Skeletal muscle tissue (tissue), 4 donors: ENCODE measurements around the gene GP1BB. TPM values are rescaled to one million over a fixed set of nuclear protein-coding genes. Genes with fewer than 3 reads are reported as not detected.
"Not testable (repeated sequence)": the region's sequence is repeated elsewhere in the genome, so short reads cannot be mapped to it uniquely, and the experiment has no call there.

Experiments used
- H3K27ac ChIP-seq: one replicate; pipeline ENCODE4 v1.7.0; 2013; ENCODE audit warnings: mild to moderate bottlenecking, low read depth, low read length, inconsistent platforms
- H3K27me3 ChIP-seq, 3 donors: one replicate each; pipeline ENCODE4 v1.7.0; 2013; ENCODE audit warnings: low read length in 3 of 3; ENCODE audit not compliant: control insufficient read depth in 3 of 3, insufficient read depth in 3 of 3
- H3K36me3 ChIP-seq, 3 donors: one replicate each; pipeline ENCODE4 v1.7.0; 2013; ENCODE audit warnings: low read length in 3 of 3; ENCODE audit not compliant: control insufficient read depth in 3 of 3, insufficient read depth in 3 of 3
- H3K4me1 ChIP-seq, 3 donors: one replicate each; pipeline ENCODE4 v1.7.0; 2013; ENCODE audit warnings: low read length in 3 of 3, mild to moderate bottlenecking in 3 of 3; ENCODE audit not compliant: control insufficient read depth in 3 of 3, insufficient read depth in 3 of 3
- H3K4me3 ChIP-seq, 3 donors: one replicate each; pipeline ENCODE4 v1.7.0; 2013; ENCODE audit warnings: low read length in 3 of 3
- H3K9ac ChIP-seq, 3 donors: one replicate each; pipeline ENCODE4 v1.7.0; 2013; ENCODE audit warnings: low read length in 3 of 3, mild to moderate bottlenecking in 3 of 3, moderate library complexity in 2 of 3, low read depth in 1 of 3
- H3K9me3 ChIP-seq, 3 donors: one replicate each; pipeline ENCODE4 v1.7.0; 2013; ENCODE audit warnings: low read length in 3 of 3; ENCODE audit not compliant: control insufficient read depth in 3 of 3
- total RNA-seq: library from RNA; depleted of rRNA; stranded (reverse); fragments of >200 nt; gene quantifications from one replicate; pipeline ENCODE4 v1.2.3, GENCODE V29; 2014
- donor health status: Osteomylitis.

GP1BB gene
- total RNA-seq, 1 donor from 2014 or later, result 6.8 TPM

GRCh38 chr22:19693581-19693980, 29.8 kb upstream of the GP1BB start:
- no peak overlapping the region for H3K4me3 ChIP-seq
- H3K4me1 ChIP-seq, result no peaks in the 10 kb centered on the region
- H3K27ac ChIP-seq, result no peak overlapping the region
- no peak overlapping the region for H3K9ac ChIP-seq
- peaks cover 0 to 19% (median 15%) of the 10 kb centered on the region in 3 donors for H3K27me3 ChIP-seq
- H3K36me3 ChIP-seq, result no peaks in the 10 kb centered on the region
- no peaks in the 10 kb centered on the region for H3K9me3 ChIP-seq

- H3K27me3 ChIP-seq, result peaks cover 0 to 14% (median 13%) of the 10 kb centered on the region in 3 donors
- H3K9me3 ChIP-seq, result no peaks in the 10 kb centered on the region
These were observed 29.2 kb upstream of the GP1BB start for GRCh38 chr22:19693981-19694670.

GRCh38 chr22:19694696-19695095, 28.6 kb upstream of the GP1BB start:
- H3K4me1 ChIP-seq, result no peaks in the 10 kb centered on the region
- H3K4me3 ChIP-seq, result no peak overlapping the region
- no peaks in the 10 kb centered on the region for H3K9me3 ChIP-seq
- H3K27me3 ChIP-seq, result peaks cover 0 to 8% (median 8%) of the 10 kb centered on the region in 3 donors
- no peak overlapping the region for H3K27ac ChIP-seq
- no peaks in the 10 kb centered on the region for H3K36me3 ChIP-seq
- H3K9ac ChIP-seq, result no peak overlapping the region

More at GRCh38 chr22:19693981-19694670, 29.2 kb upstream of the GP1BB start:
- H3K4me1 ChIP-seq, result no peaks in the 10 kb centered on the region
- H3K4me3 ChIP-seq, result no peak overlapping the region
- no peak overlapping the region for H3K9ac ChIP-seq
- H3K36me3 ChIP-seq, result no peaks in the 10 kb centered on the region
- no peak overlapping the region for H3K27ac ChIP-seq

GRCh38 chr22:19696504-19697276, 26.6 kb upstream of the GP1BB start:
- H3K9ac ChIP-seq, result no peak overlapping the region
- H3K9me3 ChIP-seq, result no peaks in the 10 kb centered on the region
- H3K27me3 ChIP-seq, result peaks cover 0 to 8% (median 7%) of the 10 kb centered on the region in 3 donors
- no peak overlapping the region for H3K4me3 ChIP-seq
- H3K27ac ChIP-seq, result no peak overlapping the region
- H3K4me1 ChIP-seq, result no peaks in the 10 kb centered on the region
- H3K36me3 ChIP-seq, result no peaks in the 10 kb centered on the region

GRCh38 chr22:19697871-19698270, 25.5 kb upstream of the GP1BB start:
- H3K27ac ChIP-seq, H3K4me3 ChIP-seq, H3K9ac ChIP-seq, H3K9me3 ChIP-seq, H3K36me3 ChIP-seq, H3K4me1 ChIP-seq: not testable (repeated sequence)
- H3K27me3 ChIP-seq, result peaks cover 0 to 13% (median 3%) of the 10 kb centered on the region in 3 donors

- Histone ChIP-seq H3K4me3 (no peak overlapping the region), H3K36me3 (no peaks in the 10 kb centered on the region), H3K9me3 (no peaks in the 10 kb centered on the region), H3K27me3 (peaks cover 0 to 17% (median 4%) of the 10 kb centered on the region in 3 donors), H3K27ac (no peak overlapping the region), H3K9ac (no peak overlapping the region), H3K4me1 (no peaks in the 10 kb centered on the region)
These were observed 22.4 kb upstream of the GP1BB start for GRCh38 chr22:19700790-19701419.

GRCh38 chr22:19701420-19702145, 21.8 kb upstream of the GP1BB start:
- Histone ChIP-seq H3K36me3 (no peaks in the 10 kb centered on the region), H3K4me3 (no peak overlapping the region), H3K27ac (no peak overlapping the region), H3K9ac (no peak overlapping the region), H3K4me1 (no peaks in the 10 kb centered on the region), H3K9me3 (no peaks in the 10 kb centered on the region), H3K27me3 (peaks cover 0 to 17% (median 4%) of the 10 kb centered on the region in 3 donors)

GRCh38 chr22:19703869-19704268, 19.5 kb upstream of the GP1BB start:
- Histone ChIP-seq H3K4me1 (peaks cover 9% of the 10 kb centered on the region in 3 donors), H3K27me3 (peaks cover 0 to 21% (median 4%) of the 10 kb centered on the region in 3 donors), H3K9me3 (no peaks in the 10 kb centered on the region), H3K9ac (no peak overlapping the region), H3K36me3 (no peaks in the 10 kb centered on the region), H3K27ac (no peak overlapping the region), H3K4me3 (no peak overlapping the region)

- Histone ChIP-seq H3K36me3 (no peaks in the 10 kb centered on the region), H3K4me1 (peaks cover 15% of the 10 kb centered on the region in 3 donors), H3K9ac (no peak overlapping the region), H3K27me3 (peaks cover 0 to 21% (median 4%) of the 10 kb centered on the region in 3 donors), H3K4me3 (no peak overlapping the region), H3K9me3 (no peaks in the 10 kb centered on the region), H3K27ac (no peak overlapping the region)
These were observed 18.9 kb upstream of the GP1BB start for GRCh38 chr22:19704355-19705015.
